KOPT-K1 (cell line): ENCODE data around the gene ANKS1B.

Experiments
- H3K27ac ChIP-seq: fragments of 200-600 bp; sonication (generic); 2 replicates; pipeline ENCODE4 v1.5.1; 2016; ENCODE audit warnings: antibody characterized with exemption, mild to moderate bottlenecking, low read depth, low read length; ENCODE audit not compliant: poor library complexity, severe bottlenecking
- H3K36me3 ChIP-seq: fragments of 200-600 bp; sonication (generic); 2 replicates; pipeline ENCODE4 v1.5.1; 2017; ENCODE audit warnings: antibody characterized with exemption, mild to moderate bottlenecking, low read length, moderate library complexity; ENCODE audit not compliant: insufficient read depth
- H3K9me3 ChIP-seq: fragments of 200-600 bp; sonication (generic); 2 replicates; pipeline ENCODE4 v1.5.1; 2017; ENCODE audit warnings: antibody characterized with exemption, low read length, mild to moderate bottlenecking; ENCODE audit not compliant: insufficient read depth, poor library complexity, severe bottlenecking

Gene ANKS1B

GRCh38 chr12:99110868-99111267 is 873.9 kb downstream of the ANKS1B start:
- H3K36me3 ChIP-seq = no peaks in the 10 kb centered on the region
- H3K27ac ChIP-seq = no peak overlapping the region
- no peaks in the 10 kb centered on the region for H3K9me3 ChIP-seq

DNA sequence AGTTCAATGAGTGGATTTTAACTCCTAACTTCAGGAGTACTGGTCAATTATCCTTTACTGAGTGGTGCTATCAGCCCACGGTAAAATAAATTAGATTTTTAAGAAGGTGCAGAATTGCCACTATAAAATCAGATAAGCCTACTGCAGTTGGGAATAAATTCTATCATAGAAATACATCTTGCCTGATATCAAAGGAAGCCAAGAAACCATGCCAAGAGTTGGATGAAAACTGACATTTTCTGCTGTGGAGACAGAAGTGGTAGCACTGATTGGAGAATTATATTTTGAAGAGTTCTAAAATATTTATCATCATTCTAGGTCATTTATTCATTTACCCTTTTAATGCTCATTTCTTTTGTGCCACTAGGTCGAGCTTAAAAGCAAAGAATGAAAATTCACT is 874.5 kb downstream of the ANKS1B start:
- Histone ChIP-seq H3K27ac (no peak overlapping the region), H3K9me3 (no peaks in the 10 kb centered on the region), H3K36me3 (no peaks in the 10 kb centered on the region)

- H3K36me3 ChIP-seq = no peaks in the 10 kb centered on the region
- H3K27ac ChIP-seq = no peak overlapping the region
- H3K9me3 ChIP-seq = no peaks in the 10 kb centered on the region
Measured at GRCh38 chr12:99108924-99109323, 875.8 kb downstream of the ANKS1B start.

DNA sequence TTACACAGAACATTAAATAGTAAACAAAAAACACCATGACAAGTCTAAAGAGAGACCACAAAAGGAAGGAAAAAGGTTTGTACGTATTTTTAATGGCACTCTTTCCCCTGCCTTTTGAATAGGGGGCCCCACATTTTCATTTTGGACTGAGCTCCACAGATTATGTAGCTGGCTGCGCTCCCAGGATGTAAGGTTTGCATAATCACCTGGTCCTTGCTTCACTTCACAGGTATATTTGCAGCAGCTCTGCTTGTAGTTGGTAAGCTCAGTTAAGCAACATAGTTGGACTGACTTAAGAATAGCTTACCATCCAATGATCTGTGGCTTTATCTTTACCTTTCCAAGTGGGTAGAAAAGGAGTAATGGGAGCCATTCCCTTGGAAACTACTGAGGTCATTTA is 885.0 kb downstream of the ANKS1B start:
- H3K27ac ChIP-seq = no peak overlapping the region

DNA sequence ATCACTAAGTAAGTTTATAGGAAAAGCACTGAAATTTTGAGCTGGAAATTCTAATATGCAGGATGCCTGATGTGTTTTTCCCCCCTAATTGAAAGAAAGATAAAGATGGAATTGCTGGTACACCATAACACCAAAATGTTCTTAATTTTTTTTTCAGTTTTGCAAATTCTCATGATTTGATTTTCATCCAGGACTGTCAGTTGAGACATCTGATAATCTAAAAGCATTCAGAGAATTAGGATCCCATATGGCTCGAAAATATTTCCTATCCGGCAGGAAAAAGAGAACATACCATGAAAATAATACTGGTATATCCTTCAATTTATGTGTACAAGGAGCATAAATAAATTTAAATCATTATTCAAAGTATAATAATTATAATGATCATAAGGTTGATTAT is 887.6 kb downstream of the ANKS1B start:
- no peaks in the 10 kb centered on the region for H3K9me3 ChIP-seq
- H3K36me3 ChIP-seq = no peaks in the 10 kb centered on the region
- H3K27ac ChIP-seq = no peak overlapping the region

More for the DNA sequence above, 885.0 kb downstream of the ANKS1B start:
- H3K9me3 ChIP-seq = no peaks in the 10 kb centered on the region
- H3K36me3 ChIP-seq = no peaks in the 10 kb centered on the region

DNA sequence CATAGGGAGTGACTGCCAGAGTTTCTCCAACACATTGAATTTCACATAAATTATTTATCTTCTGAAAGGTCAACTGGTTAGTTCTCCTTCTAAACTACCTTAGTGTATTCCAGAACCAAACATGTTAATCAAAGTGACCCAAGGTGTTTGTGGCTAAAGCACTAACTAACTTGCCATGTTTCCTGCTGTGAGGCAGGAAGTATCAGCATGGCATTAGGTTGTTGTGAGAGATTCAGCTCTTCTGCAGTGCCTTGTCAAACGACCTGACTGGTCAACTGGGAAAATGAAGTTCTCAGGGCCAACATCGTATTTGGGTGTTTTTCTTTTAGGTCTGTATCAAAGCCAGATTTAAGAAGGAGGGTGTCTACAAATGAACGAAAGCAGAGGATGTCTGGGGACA is 891.6 kb downstream of the ANKS1B start:
- no peaks in the 10 kb centered on the region for H3K9me3 ChIP-seq
- no peak overlapping the region for H3K27ac ChIP-seq
- no peaks in the 10 kb centered on the region for H3K36me3 ChIP-seq

DNA sequence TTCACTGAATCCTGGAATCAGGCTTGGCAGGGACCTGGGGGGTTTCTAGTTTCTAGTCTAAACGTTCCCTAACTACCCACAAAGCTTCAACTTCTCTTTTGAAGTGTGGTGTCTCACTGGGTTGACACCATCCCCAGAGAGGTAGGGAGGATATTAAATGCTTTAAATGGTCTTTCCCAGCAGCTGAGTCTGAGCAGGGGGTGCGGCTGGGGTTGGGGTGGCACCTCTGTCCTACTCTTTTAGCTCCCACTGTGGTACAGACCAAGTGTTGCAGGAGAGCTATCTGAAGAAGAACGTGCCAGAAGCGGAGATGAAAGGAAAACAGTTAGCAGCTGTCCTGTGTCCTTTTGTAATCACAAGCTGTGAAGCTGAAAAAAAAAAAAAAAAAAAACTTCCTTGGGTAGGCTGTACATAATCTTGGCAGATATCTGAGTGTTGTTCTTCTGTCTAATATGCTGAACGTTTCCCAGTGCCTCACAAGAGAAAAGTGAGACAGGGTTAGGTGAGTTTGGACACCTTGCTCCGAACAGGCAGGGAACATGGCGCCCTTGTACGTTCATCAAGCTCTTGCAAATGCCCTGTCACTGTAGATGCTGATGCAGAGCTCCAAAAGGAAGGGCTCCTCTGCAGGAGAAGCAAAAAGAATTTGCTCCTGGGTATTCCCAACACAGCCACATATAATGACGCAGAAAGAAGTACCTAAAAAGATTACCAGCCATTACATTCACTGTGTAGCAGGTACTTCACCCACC is 892.5 kb downstream of the ANKS1B start:
- no peak overlapping the region for H3K27ac ChIP-seq
- H3K36me3 ChIP-seq = no peaks in the 10 kb centered on the region
- no peaks in the 10 kb centered on the region for H3K9me3 ChIP-seq

- Histone ChIP-seq H3K27ac (no peak overlapping the region), H3K9me3 (no peaks in the 10 kb centered on the region), H3K36me3 (no peaks in the 10 kb centered on the region)
Measured at GRCh38 chr12:99087278-99087677, 897.5 kb downstream of the ANKS1B start.

DNA sequence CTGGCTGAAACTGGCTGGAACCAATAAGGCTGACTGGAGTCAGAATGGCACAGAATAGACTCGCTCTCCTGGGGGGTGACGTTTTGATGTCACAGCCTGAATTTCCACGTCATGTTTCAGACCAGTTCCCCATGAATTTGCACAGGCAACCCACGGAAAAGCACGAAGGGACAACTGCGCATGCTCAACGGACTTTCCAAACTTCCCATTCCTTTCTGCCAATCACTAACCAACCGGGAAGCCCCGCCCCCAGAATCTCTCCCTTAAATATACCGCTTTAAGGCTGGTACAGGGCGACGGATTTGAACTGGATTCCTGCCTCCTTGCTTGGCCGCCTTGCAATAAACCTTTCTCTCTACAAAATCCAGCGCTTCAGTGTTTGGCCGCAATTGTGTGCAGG is 904.9 kb downstream of the ANKS1B start:
- no peaks in the 10 kb centered on the region for H3K9me3 ChIP-seq
- no peaks in the 10 kb centered on the region for H3K36me3 ChIP-seq
- no peak overlapping the region for H3K27ac ChIP-seq

DNA sequence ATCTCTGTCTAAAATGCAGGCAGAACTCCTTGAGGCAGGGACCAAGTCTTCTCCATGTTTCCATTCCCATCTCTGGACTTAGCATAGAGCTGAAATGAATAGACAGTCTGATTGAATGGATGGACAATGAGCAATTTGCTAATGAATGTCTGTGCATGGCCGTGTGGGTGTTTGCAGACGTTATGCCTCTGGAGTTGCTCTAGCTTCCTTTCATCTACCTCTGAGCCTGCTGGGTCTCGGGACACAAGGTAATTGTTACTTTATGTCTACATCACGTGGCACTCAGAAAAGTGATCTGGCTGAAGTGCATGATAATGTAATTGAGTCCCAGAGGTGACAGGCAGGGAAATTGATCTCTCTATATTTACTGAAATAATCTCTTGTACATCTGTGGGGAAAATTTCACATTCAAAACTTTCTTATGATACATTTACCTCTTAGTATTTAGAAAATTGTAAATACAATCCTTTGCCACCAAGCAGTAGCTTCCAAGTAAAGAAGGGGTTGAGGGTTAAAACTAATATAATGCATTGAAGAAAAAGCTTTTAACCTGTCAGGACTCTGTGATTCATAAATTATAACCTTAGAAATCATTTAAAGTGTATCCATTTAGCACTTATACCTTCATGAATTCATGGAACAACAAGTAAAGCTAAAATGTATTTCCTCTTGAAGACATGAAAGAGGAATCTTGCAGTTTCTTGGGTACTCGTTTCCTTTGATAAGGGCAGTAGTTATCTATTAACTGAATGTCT is 915.6 kb downstream of the ANKS1B start:
- Histone ChIP-seq H3K27ac (no peak overlapping the region), H3K9me3 (no peaks in the 10 kb centered on the region), H3K36me3 (no peaks in the 10 kb centered on the region)

- Histone ChIP-seq H3K36me3 (no peaks in the 10 kb centered on the region), H3K27ac (no peak overlapping the region), H3K9me3 (no peaks in the 10 kb centered on the region)
Measured at GRCh38 chr12:99067171-99067785, 917.5 kb downstream of the ANKS1B start.

DNA sequence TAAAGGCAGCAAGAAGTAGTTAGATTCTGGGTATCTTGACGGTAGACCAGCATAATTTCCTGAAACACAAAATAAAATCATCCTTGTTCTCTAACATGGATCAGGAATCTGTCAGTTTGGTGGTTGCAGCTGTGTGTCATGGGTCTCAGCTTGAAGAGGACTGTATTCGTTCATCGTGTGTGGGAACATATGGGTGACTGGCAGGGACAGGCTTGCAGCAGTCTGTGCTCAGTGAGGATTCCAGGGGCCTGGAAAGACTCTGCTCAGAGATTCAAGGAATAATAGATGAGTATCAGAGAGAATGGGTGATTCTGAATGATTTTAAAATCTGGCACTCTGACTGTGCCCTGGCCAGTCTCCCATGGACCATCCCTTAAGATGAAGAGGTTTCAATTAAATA is 918.0 kb downstream of the ANKS1B start:
- H3K9me3 ChIP-seq = no peaks in the 10 kb centered on the region
- no peaks in the 10 kb centered on the region for H3K36me3 ChIP-seq
- H3K27ac ChIP-seq = no peak overlapping the region

- Histone ChIP-seq H3K9me3 (no peaks in the 10 kb centered on the region), H3K27ac (no peak overlapping the region)
Measured at GRCh38 chr12:99063182-99063581, 921.6 kb downstream of the ANKS1B start.

GRCh38 chr12:99059824-99060511 is 924.8 kb downstream of the ANKS1B start:
- Histone ChIP-seq H3K9me3 (no peaks in the 10 kb centered on the region), H3K27ac (no peak overlapping the region), H3K36me3 (no peaks in the 10 kb centered on the region)

More at GRCh38 chr12:99063182-99063581, 921.6 kb downstream of the ANKS1B start:
- H3K36me3 ChIP-seq = no peaks in the 10 kb centered on the region

GRCh38 chr12:99057670-99058069 is 927.1 kb downstream of the ANKS1B start:
- Histone ChIP-seq H3K9me3 (no peaks in the 10 kb centered on the region), H3K36me3 (no peaks in the 10 kb centered on the region), H3K27ac (no peak overlapping the region)
